Hematopoietic multipotent progenitor cell treated with erythropoietin and hydrocortisone succinate and interleukin-3 and kit ligand, for 4 days (in vitro differentiated cells): ENCODE results near the gene SLC46A1.
A peak's percentile ranks its signal among the peaks of the same experiment; 100 is the strongest.

Source experiments
- DNase-seq: peaks from one replicate; pipeline ENCODE4 v3.0.0-alpha.2; 2015

SLC46A1 gene

GRCh38 chr17:28379814-28380801 is 25.9 kb downstream of the SLC46A1 start:
- DNase-seq, result peak; percentile 60

GRCh38 chr17:28372945-28373274 is 33.1 kb downstream of the SLC46A1 start:
- DNase-seq, result no peak

- peak; percentile 34 for DNase-seq
These were observed 33.6 kb downstream of the SLC46A1 start for GRCh38 chr17:28372203-28372944.

- DNase-seq, result peak; percentile 86
These were observed 34.5 kb downstream of the SLC46A1 start, which contains the start of gene SARM1 for GRCh38 chr17:28371245-28372202. TSS of gene SARM1 (plus strand) at chr17:28371694. CDS start at chr17:28372033, 339 bp downstream.

- DNase-seq, result no peak
These were observed 35.3 kb downstream of the SLC46A1 start for GRCh38 chr17:28370744-28371103.

GRCh38 chr17:28370035-28370743 is 35.8 kb downstream of the SLC46A1 start, which contains the start of gene VTN:
TSS of gene VTN (minus strand) at chr17:28370307. CDS start at chr17:28370203, 104 bp downstream.
- peak; percentile 59 for DNase-seq

GRCh38 chr17:28369684-28370034 is 36.4 kb downstream of the SLC46A1 start:
- no peak for DNase-seq

GRCh38 chr17:28368915-28369683 is 36.9 kb downstream of the SLC46A1 start:
- DNase-seq, result no peak

- no peak for DNase-seq
These were observed 37.6 kb downstream of the SLC46A1 start for GRCh38 chr17:28368306-28368831.

GRCh38 chr17:28367641-28368305 is 38.2 kb downstream of the SLC46A1 start:
- DNase-seq, result no peak

- DNase-seq, result peak; percentile 41
These were observed 39.4 kb downstream of the SLC46A1 start for GRCh38 chr17:28366605-28367004.

GRCh38 chr17:28365487-28365886 is 40.5 kb downstream of the SLC46A1 start:
- no peak for DNase-seq

- no peak for DNase-seq
These were observed 41.2 kb downstream of the SLC46A1 start, which contains the start of gene SEBOX for GRCh38 chr17:28364665-28365363. TSS of gene SEBOX (minus strand) at chr17:28365199. CDS start at chr17:28365151, 48 bp downstream.

GRCh38 chr17:28363776-28364650 is 42.0 kb downstream of the SLC46A1 start:
- DNase-seq, result no peak

GRCh38 chr17:28363186-28363585 is 42.8 kb downstream of the SLC46A1 start:
- DNase-seq, result no peak

GRCh38 chr17:28357901-28358197 is 48.2 kb downstream of the SLC46A1 start:
- no peak for DNase-seq

- DNase-seq, result peak; percentile 98
These were observed 48.7 kb downstream of the SLC46A1 start, which contains the start of gene POLDIP2 for GRCh38 chr17:28357061-28357900. TSS of gene POLDIP2 (minus strand) at chr17:28357527. CDS start at chr17:28357448, 79 bp downstream.

- no peak for DNase-seq
These were observed 55.7 kb downstream of the SLC46A1 start for GRCh38 chr17:28350271-28350670.
